ENCODE data around the gene SH2D5. TPM values are rescaled to one million over a fixed set of nuclear protein-coding genes. Genes with fewer than 3 reads are reported as not detected.

SH2D5 gene
- total RNA-seq: 0.23 TPM

DNA sequence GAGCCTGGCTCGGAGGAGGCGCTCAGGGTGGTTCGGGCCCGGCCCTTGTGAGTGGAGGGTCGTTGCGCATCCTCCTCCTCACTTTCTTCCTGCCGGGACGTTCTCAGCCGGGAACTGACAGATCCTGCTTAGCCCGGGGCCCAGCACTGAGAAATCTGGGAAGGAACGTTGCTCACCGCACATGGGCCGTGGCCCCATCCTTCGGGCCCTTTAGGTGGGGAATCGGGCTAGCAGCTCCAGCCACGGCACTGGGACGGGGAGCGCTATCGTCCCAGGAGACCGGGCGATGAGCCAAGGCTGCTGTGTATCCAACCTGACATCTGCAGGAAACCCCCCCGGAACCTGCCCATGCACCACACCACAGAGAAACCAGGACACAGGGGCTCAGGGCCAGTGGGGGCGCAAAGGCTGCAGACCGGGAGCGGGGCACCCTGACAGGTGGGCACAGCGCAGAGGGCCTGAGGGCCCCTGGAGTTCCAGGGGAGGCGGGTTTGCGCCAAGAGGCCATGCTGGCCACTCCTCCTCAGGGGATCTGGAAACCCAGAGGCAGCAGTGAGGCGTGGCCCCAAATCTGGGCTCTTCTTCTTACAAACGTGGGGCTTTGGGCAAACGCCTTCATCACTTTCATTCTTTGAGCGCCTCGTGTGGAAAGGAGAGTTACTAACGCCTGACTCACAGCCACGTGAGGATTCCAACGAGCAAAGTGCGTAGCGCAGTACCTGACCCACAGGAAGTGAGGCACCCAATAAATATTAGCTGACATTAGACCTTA lies at the start of gene SH2D5:
SH2D5 (minus strand) TSS at position 116 of the 772 bp plus-strand sequence. CDS start 4,659 bp downstream, outside the sequence.
- DNase-seq (ENCODE audit: low spot score): peak; percentile 89

DNA sequence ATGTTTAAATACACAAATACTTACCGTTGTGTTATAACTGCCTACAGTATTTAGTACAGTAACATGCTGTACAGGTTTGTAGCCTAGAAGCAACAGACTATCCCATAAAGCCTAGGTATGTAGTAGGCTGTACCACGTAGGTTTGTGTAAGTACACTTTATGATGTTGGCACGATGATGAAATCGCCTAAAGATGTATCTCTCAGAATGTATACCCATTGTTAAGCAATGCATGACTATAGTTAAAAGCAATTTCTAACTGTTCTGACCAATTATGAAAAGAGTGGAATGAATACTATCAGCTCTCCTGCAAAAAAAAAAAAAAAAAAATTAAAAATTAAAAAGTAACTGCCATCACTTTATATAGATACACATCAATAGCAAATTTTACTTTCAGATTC lies 43.2 kb upstream of the SH2D5 start:
- DNase-seq (ENCODE audit: low spot score): no peak

DNA sequence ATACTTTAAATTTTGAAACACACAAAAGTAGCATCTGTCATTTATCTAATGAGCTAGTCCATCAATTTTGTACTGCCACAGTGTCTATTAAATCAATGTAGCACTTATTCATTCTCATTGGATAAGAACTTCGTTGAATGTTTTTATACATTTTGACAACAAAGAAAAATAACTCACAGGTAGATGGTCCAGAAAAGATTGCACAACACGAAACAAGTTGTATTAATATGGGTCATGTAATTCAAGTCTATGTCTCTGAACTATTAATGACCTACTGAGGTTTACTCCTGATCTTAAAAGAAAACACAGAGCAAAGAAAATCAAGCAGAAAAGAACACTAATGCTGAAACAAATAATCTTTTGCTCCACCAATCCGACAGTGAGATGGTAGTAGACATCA lies 39.3 kb upstream of the SH2D5 start:
- no peak for DNase-seq (ENCODE audit: low spot score)

DNA sequence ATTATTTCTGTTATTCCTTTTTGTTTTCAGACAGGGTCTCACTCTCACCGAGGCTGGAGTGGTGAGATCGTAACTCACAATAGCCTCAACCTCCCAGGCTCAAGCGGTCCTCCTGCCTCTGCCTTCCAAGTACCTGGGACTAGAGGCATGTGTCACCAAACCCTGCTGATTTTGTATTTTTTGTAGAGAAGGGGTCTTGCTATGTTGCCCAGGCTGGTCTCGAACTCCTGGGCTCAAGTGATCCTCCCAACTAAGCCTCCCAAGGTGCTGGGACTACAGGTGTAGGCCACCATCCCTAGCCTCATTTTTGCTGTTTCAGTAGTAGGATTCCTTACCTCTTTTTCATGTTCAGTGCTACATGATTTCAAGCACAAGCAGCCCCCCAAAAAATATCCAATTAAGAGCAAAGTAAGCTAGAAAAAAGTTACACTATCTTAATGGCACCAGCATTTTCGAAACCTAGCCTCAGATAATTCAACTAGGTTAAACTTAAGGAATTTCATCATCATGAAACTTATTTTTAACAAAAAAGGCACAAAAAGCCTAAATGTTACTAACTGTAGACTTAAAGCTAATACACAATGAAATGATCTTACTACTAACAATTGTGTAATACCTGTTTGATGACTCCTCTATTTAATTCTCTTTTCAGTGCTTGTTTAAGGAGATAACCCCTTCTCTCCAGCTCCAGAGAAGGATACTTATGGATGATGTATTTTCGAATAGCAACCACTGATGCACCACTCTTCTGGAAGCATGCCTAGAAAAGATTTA lies 38.0 kb upstream of the SH2D5 start:
- DNase-seq (ENCODE audit: low spot score): no peak

DNA sequence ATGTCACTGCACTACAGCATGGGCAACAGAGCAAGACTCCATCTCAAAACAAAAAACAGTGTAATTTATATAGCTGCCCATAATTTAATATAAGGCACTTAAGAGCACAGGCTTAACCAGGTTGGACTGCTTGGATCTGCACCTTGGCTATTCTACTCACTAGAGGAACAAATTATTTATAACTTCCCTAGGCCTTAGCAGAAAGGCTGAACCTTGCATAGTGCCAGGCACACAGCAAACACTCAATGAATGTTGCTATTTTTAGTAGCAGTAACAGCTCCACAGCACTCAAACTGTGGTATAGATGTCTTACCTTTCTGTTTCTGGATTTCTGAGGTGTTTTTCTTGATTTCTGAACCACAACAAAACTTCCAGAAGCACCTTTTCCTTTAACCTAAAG lies 34.8 kb upstream of the SH2D5 start:
- no peak for DNase-seq (ENCODE audit: low spot score)

DNA sequence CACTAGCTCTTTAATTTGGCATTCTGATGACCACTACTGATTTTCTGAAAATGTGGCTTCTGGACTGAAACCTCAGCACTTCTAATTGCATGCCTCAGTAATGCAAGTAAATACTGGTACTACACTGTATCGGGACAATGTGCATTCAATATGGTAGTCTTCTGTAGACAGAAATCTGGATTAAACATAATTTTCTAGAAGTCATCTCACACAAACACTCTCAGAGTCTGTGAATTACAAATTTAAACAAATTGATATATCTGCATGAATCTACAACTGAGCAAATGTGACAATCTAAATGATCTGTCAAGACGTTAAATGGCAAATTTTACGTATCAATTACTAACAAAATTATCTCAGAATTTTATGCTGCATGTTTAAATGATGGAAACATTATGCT lies 30.9 kb upstream of the SH2D5 start:
- no peak for DNase-seq (ENCODE audit: low spot score)

DNA sequence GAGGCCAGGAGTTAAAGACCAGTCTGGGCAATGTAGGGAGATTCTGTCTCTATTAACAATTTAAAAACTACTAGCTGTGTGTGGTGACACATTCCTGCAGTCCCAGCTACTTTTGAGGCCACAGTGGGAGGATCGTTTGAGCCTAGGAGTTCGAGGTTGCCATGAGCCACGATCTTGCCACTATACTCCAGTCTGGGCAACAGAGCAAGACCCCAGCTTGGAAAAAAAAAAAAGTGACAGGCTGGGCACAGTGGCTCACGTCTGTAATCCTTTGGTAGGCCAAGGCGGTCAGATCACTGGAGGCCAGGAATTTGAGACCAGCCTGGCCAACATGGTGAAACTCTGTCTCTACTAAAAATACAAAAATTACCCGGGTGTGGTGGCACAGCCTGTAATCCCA lies 27.8 kb upstream of the SH2D5 start:
- DNase-seq (ENCODE audit: low spot score): no peak

DNA sequence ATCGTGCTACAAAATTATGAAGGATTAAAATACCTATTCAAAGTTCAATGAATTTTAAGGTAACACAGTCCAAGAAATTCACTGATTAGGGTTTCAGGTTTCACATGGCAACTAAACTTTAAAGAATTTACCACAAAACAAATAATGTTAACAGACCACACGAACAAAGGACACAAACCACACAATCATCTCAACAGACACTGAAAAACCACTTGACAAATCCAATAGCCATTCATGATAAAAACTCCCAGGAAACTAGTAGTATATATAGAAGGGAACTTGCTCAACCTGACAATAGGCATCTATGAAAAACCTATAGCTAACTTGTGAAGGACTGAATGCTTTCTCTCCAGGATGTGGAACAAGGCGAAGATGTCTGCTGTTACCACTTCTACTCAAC lies 21.1 kb upstream of the SH2D5 start:
- DNase-seq (ENCODE audit: low spot score): no peak

DNA sequence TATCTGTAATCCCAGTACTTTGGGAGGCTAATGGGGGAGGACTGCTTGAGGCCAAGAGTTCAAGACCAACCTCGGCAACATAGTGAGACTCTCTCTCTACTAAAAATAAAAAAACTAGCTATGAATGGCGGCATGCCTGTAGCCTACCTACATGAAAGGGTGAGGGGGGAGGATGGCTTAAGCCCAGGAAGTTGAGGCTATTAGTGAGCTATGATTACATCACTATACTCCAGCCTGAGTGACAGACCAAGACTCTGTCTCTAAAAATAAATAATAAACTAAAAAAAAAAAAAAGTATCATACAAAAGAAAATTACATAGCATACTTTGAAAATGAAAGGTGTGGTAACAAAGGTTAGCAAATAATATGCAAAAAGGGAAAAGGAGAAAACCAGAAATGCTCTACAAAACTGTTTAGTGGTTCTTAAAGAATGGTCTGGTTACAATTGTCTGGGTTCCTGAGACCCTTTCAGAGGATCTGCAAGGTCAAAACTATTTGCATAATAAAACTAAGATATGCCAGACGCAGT lies 19.0 kb upstream of the SH2D5 start:
- no peak for DNase-seq (ENCODE audit: low spot score)

DNA sequence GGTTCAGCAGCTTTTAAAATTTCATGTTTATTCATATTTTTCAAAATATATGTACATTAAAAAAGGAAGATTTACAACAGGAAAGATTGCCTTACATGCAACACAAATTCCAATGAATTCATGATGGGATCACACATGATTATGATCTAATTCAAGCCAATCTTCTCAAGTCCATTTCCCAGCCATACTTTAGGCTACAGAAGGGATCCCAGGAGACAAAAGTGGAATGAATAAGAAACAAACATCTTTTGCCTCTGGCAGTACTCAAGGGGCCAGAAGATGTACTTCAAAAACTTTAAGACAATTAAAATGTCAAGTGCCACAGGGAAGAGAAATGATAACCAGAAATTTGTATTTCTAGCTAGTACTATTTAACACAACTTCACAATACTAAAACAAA lies 10.2 kb upstream of the SH2D5 start:
- no peak for DNase-seq (ENCODE audit: low spot score)

DNA sequence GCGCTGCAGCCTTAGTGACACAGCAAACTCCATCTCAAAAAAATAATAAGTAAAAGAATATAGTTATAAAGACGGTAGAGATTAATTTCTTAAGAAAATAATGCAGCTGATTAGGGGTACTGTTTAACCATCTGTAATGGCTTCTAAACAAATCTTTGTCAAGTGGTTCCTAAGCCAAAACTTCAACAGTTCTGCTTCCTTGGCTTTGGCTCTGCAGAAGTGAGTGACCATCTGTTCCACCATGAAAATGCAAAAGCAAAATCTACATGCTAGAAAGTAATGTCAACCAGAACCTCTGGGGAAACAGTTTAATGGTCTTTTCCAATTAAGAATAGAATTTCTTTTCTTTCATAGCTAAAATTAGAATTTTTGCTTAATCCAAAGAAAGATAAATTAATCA lies 8.3 kb upstream of the SH2D5 start:
- no peak for DNase-seq (ENCODE audit: low spot score)

DNA sequence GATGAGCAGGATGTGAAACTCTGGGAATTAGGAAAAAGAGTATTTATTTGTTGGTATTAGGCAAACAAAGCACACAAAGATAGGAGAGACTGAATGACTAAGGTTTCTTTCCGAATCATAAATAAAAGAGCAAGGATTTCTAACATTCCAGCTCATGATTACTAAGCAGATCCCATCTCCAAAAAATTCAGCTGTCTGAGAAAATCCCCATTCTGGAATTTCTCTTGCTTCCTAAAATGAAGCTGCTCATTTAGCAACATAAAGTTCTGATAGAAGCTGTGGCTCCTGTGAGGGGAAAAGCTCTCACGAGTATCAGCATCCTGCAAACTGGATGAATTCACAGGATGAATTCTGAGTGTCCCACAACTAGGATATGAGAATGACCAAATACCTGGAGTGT lies 6.7 kb upstream of the SH2D5 start:
- DNase-seq (ENCODE audit: low spot score): no peak

DNA sequence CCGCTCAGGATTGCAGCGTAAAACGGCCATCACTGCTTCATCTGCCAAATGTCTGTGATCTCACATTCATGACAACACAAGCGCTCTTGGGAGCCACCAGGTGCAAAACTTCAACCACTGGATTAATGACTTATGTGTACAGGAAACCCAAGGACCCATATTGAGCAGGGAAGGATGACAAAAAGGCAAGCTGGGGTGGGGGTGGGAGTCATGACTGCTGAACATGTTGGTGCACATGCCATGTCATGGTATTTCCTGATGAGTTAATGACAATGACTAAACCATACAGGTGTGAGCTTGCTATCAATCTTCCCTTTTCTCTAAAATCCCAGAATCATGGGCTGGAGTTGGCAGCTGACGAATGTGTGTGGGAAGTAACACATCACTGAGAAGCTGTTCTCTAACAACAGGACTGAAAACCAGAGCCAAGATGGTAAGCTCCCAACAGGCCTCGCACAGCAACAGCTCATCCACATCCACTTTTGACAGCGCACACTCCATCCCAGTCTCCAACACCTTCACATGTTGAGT lies 3.1 kb upstream of the SH2D5 start:
- DNase-seq (ENCODE audit: low spot score): no peak

DNA sequence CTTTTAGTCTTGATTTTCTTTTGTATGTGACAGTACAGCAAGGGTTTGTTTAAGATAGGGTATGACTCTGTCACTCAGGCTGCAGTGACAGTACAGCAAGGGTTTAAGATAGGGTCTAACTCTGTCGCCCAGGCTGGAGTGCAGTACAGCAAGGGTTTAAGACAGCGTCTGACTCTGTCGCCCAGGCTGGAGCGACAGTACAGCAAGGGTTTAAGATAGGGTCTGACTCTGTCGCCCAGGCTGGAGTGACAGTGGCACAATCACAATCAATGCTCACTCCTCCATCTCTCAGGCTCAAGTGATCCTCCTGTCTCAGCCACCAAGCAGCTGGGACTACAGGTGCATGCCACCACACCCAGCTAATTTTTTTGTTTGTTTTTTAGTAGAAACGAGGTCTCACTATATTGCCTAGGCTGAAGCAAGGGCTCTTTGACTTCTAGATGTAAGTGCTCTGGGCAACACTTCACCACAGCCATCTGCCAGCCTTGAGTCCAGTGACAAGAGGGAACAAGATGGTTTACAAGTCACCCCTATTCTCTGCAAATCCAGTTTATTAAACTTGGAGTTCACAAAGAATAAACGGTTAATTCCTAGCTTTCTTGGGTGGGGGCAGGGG lies 965 bp upstream of the SH2D5 start:
- DNase-seq (ENCODE audit: low spot score): no peak

DNA sequence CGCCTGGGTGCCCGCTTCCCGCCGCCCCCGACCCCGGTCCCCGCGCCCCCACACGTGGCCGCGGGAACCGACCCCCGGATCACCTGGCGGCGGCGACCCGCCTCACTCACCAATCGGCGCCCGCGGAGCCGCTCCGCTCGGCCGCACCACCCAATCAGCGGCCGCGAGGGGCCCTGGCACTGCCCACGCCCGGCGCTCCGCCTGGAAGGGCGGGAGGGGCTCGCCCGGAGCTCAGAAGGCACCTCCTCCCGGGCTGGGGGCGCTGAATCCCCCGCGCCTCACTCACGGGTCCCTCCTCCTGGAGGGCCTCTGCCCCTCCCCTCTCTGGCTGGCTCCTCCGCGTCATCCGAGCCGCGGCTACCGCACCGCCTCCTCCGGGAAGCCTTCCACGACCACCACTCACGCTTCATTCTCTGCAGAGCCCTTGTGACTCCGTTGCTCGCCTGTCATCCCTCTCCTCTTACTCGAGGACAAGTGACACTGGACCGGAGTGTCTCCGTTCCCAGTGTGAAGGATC lies 374 bp downstream of the SH2D5 start:
- peak; percentile 24 for DNase-seq (ENCODE audit: low spot score)

DNA sequence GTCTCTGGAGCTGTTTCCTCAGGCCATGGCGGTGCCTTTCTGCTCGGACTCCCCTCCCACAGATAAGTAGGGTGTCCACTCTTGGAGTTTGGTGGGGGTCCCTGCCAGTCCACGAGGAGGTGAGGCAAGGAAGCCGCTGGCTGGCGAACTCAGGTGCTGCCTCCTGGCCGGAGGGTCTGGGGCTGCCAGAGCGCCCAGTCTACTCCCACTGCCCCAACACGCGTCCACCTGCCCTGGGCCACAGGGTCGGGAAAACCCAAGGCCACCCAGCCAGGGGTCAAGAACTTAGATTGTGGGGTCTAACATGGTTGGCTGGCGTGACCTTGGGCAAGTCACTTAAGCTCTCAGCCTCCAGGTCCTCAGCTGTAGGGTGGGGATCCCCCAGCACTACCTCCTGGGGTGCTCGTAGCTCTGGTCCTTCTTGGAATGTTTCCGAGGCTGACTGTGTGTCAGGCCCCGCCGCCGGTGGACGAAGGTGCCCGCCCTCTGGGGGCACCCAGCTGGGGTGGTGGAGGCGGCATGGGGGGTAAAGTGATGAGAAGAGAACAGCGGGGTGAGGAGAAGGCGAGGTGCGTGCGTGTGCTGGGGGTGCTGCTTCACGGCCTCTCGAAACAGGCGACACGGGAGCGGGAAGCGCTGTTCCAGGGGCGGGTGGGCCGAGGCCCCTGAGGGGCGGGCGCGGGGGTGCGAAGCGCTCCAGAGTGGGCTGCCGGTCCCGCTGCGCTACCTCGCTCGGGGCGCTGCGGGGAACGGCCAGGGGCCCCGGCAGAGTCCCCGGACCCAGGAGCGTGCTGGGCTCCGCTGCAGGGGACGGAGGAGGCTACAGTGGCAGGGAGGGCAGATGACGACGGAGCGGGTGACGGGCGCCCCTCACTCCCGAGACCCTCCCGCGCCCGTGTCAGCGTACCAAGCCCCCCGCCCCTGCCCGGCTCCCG lies 1.2 kb downstream of the SH2D5 start:
- no peak for DNase-seq (ENCODE audit: low spot score)

DNA sequence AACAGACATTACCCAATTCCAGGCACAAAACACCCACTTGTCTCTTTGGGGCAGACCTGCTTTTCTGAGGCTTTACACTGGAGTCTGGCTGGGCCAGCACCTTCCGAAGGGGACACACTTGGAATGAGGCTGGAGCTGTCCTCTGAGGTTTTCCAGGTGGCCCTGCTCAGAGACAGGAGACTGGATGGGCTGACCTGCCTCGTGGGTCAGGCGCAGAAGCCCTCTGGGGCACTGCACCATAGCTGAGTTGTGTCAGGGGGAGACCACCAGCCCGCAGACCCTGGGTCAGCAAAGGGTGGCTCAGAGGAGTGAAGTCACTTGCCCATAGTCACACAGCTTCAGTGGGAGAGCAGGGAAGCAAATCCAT lies 1.8 kb downstream of the SH2D5 start:
- DNase-seq (ENCODE audit: low spot score): no peak

DNA sequence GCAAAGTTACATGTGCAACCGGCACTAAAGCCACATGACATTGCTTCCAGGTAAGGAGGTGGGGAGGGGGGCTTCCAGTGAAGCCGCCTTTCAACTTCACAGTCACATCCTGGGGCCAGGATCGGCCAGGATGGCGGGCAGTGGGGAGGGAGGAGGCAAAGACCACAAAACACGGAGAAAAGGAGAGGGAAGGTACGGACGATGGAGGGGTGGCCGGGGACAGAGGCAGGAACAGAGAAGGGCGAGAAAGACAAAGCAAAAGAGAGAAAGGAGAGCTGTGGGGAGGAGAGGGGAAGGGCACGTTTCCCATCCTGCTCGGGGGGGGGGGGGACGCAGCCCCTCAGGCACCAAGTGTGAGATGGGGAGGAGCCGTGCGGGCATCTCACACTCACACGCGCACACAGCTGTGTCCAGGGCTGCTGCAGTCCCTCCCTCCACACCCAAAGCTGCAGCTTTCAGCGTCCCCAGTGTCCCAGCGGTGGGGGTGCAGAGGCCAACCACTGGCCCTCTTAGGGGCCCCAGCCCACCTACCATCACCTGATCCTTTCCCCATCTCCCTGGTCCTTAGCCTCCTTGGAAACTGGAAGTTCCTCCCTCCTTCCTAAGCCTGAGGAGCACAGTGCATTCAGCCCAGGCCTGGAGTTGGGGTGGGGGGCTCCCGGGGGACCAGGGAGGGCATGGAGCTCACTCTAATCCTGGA lies 2.4 kb downstream of the SH2D5 start:
- DNase-seq (ENCODE audit: low spot score): no peak

DNA sequence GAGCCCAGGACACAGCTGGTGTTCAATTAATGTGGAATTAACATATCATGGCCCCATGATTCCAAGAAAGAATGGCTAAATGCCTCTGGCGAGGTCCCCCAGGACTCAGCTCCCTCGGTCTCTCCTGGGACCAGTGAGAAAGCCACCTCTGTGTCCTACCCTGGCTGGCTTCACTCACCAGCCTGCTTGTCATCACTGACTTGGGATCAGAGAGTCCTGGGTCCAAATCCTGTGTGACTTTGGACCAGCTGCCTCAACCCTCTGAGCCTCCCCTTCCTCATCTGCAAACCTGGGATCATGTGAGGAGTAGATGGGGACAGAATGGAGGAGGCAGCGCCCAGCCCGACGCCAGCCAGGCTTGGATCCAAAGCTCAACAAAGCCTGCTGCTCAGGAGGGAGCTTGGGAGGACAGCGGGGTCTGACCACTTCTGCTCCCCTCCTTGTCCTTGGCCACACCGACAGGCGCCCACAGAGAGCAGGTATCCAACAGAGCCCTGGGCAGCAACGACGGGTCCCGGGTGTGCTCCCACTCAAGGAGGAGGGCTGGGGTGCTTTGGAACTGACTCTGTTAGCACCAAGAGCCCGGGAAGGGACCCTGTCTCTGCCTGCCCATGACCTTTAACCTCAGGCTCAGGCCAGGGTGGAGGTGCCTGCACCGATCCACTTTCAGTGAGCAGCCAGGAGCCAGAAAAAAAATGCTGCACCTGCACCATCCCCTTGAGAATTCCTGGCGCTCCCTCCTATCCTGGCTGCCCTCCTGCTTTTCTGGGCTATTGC lies 3.2 kb downstream of the SH2D5 start:
- no peak for DNase-seq (ENCODE audit: low spot score)

Measured in mucosa of gallbladder (tissue), 1 donor.